ENCODE measurements around the gene DDC.
A peak's percentile ranks its signal among the peaks of the same experiment; 100 is the strongest.

DDC gene

DNA sequence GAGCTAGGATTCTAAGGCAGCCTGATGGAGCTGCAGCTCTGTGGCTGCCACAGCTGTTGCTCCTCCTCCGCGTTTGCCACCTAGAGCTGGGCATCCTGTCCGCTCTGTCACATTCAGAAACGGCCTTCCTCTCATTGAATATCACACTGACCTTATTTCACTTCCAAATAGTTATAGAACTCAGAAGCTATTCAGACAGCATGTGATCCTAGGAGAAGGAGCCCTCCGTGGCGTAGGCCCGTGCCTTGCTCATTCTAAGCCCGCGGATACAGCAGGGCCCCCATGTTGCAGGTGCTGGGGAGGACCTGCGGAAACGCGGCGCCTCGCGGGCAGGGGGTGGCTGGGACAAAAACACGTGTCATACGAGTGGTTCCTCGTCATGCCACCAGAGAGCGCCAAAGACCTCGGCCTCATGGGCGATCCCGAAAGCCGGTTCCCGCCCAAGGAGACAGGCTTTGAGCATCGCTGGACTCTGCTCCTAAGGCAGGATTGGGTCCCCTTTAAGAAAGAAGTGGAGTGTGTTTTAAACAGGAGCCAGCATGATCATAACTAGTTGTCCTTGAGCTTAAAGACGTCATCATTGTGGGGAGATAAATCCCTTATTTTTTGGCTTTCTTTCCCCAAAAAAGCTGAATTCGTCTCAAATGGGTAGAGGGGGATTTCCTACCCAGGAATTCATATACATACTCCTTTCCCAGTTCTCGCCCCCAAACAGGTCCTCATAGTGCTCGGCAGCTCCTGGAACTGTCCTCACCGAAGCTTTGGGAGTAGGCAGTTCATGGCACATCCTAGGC is 97.2 kb downstream of the DDC start:
- Histone ChIP-seq H3K4me1 (peaks cover 7% of the 10 kb centered on the region), H3K9ac (no peak overlapping the region)

DNA sequence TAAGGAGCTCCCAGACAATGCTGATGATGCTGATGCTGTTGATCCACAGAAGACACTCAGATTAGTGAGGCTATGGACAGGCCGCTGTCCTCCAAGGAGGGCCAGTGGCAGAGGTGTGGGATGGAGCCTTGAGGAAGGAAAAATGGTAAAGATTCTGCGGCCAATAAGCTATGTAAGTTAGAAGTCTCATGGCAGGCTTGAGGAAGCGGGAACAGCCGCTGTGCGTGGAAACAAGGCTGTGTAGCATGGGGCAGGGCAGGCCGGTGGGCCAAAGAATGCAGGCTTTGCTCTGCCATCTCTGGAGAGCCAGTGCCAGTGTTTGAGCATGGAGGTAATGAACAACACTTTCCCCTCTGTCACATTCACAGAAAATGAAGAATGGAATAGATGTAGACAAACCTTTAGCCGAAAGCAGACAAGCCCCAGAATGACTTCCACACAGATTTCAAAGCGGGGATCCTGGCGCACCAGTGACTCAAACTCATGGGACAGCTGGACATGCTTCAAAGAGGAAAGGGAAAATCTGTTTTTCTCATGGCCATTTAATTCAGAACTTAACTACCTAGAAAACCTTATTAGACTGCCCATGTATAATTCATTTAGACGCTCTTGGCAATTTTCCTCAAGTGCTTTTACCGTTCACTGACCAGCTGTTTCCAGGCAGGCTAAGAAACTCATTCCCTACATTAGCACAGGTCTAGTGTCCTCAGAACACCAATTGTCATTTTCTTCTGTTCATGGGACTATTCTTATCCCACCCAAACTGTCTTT is 98.2 kb downstream of the DDC start:
- no peak overlapping the region for H3K4me2 ChIP-seq (ENCODE audit: low read length)
- no peak overlapping the region for H2AFZ ChIP-seq
- no peak overlapping the region for H3K4me3 ChIP-seq (ENCODE audit: low read depth, low read length)
- no peaks in the 10 kb centered on the region for H3K79me2 ChIP-seq
- no peaks in the 10 kb centered on the region for H3K9me3 ChIP-seq (ENCODE audit: control insufficient read depth, low read length)
- H3K27me3 ChIP-seq (ENCODE audit: control insufficient read depth, insufficient read depth, low read length), result no peaks in the 10 kb centered on the region
- no peak overlapping the region for H3K27ac ChIP-seq
- H3K4me1 ChIP-seq, result peaks cover 7% of the 10 kb centered on the region
- H3K9ac ChIP-seq, result no peak overlapping the region
- H3K36me3 ChIP-seq (ENCODE audit: control insufficient read depth, insufficient read depth, low read length), result no peaks in the 10 kb centered on the region
- TF ChIP-seq, protein P1, sequence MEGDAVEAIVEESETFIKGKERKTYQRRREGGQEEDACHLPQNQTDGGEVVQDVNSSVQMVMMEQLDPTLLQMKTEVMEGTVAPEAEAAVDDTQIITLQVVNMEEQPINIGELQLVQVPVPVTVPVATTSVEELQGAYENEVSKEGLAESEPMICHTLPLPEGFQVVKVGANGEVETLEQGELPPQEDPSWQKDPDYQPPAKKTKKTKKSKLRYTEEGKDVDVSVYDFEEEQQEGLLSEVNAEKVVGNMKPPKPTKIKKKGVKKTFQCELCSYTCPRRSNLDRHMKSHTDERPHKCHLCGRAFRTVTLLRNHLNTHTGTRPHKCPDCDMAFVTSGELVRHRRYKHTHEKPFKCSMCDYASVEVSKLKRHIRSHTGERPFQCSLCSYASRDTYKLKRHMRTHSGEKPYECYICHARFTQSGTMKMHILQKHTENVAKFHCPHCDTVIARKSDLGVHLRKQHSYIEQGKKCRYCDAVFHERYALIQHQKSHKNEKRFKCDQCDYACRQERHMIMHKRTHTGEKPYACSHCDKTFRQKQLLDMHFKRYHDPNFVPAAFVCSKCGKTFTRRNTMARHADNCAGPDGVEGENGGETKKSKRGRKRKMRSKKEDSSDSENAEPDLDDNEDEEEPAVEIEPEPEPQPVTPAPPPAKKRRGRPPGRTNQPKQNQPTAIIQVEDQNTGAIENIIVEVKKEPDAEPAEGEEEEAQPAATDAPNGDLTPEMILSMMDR (IDR thresholded peaks at IDR 0.05), result no peak

More for the DNA sequence above, 97.2 kb downstream of the DDC start:
- Histone ChIP-seq H3K36me3 (ENCODE audit: control insufficient read depth, insufficient read depth, low read length) (no peaks in the 10 kb centered on the region), H3K27me3 (ENCODE audit: control insufficient read depth, insufficient read depth, low read length) (no peaks in the 10 kb centered on the region), H2AFZ (peak overlapping the region; percentile 91), H3K79me2 (no peaks in the 10 kb centered on the region), H3K27ac (no peak overlapping the region), H3K4me3 (ENCODE audit: low read depth, low read length) (no peak overlapping the region), H3K4me2 (ENCODE audit: low read length) (peak overlapping the region; percentile 53), H3K9me3 (ENCODE audit: control insufficient read depth, low read length) (no peaks in the 10 kb centered on the region)
- TF ChIP-seq, protein P1 (IDR thresholded peaks at IDR 0.05), result peak; percentile 96

DNA sequence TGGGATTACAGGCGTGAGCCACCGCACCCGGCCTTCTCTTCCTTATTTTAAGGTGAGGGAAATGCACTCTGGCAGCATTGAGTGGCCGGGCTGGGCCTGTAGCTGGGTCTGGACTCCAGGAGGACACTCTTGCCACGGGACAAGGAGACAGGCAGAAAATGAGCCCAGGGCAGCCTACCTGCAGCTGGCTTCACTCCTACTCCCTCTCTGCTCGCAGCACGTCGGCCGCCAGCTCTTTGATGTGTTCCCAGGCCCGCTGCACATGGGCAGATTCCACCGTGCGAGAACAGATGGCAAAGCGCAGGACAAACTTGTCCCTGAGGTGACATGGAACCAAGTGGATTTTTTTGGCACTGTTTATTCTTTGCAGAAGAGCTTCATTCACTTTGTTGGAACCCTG is 102.2 kb downstream of the DDC start:
- H3K79me2 ChIP-seq, result no peaks in the 10 kb centered on the region
- peaks cover 4% of the 10 kb centered on the region for H3K4me1 ChIP-seq
- TF ChIP-seq, protein P1 (IDR thresholded peaks at IDR 0.05), result no peak
- no peaks in the 10 kb centered on the region for H3K9me3 ChIP-seq (ENCODE audit: control insufficient read depth, low read length)
- H3K4me2 ChIP-seq (ENCODE audit: low read length), result no peak overlapping the region
- H3K36me3 ChIP-seq (ENCODE audit: control insufficient read depth, insufficient read depth, low read length), result no peaks in the 10 kb centered on the region
- no peaks in the 10 kb centered on the region for H3K27me3 ChIP-seq (ENCODE audit: control insufficient read depth, insufficient read depth, low read length)
- no peak overlapping the region for H3K4me3 ChIP-seq (ENCODE audit: low read depth, low read length)
- no peak overlapping the region for H3K9ac ChIP-seq
- H3K27ac ChIP-seq, result no peak overlapping the region
- H2AFZ ChIP-seq, result no peak overlapping the region

DNA sequence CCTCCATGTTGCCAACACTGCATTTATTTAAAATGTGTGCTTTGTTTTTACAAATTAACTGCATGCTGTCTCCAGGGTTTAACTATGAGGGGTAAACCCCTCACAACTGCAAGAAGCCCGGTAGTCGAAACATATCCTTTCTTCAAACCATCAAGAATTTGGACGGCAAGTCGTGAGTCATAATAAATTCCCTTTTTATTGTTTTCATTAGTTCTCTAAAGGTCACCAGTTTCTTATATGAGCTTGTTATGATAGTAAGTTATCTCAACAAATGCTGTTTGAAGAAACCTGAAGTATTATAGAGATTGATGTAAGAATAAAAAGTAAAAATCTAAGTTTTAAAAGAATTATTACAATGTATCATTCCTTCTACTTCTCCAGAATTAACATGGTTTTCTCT is 102.8 kb downstream of the DDC start:
- no peaks in the 10 kb centered on the region for H3K79me2 ChIP-seq
- H3K9me3 ChIP-seq (ENCODE audit: control insufficient read depth, low read length), result no peaks in the 10 kb centered on the region
- no peak overlapping the region for H3K27ac ChIP-seq
- no peaks in the 10 kb centered on the region for H3K36me3 ChIP-seq (ENCODE audit: control insufficient read depth, insufficient read depth, low read length)
- no peak overlapping the region for H2AFZ ChIP-seq
- H3K9ac ChIP-seq, result no peak overlapping the region
- H3K4me1 ChIP-seq, result no peaks in the 10 kb centered on the region
- H3K4me3 ChIP-seq (ENCODE audit: low read depth, low read length), result no peak overlapping the region
- TF ChIP-seq, protein P1 (IDR thresholded peaks at IDR 0.05), result no peak
- no peak overlapping the region for H3K4me2 ChIP-seq (ENCODE audit: low read length)
- H3K27me3 ChIP-seq (ENCODE audit: control insufficient read depth, insufficient read depth, low read length), result no peaks in the 10 kb centered on the region
